ENCODE results near the gene TRIM43B.
"Not testable (repeated sequence)": the region's sequence is repeated elsewhere in the genome, so short reads cannot be mapped to it uniquely, and the experiment has no call there.

TRIM43B gene

DNA sequence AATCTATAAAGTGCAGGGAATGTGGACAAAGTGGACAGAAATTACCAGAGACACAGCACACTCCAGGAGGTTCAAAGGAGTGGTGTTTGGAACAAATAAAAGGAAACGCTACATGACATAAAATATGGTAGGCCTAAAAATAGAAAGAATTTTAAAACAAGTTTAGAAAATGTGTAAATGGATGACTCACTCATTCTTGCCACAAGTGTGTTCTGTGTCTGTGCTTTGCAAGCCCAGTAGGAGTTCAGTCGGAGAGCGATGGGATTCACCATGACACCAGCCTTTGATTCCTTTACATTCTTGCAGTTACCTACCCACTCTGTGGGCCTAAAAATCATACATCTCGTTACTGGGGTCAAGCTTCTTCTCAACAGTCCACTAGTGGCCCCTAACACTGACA, 51.2 kb downstream of the TRIM43B start:
- not testable (repeated sequence) for DNase-seq

DNA sequence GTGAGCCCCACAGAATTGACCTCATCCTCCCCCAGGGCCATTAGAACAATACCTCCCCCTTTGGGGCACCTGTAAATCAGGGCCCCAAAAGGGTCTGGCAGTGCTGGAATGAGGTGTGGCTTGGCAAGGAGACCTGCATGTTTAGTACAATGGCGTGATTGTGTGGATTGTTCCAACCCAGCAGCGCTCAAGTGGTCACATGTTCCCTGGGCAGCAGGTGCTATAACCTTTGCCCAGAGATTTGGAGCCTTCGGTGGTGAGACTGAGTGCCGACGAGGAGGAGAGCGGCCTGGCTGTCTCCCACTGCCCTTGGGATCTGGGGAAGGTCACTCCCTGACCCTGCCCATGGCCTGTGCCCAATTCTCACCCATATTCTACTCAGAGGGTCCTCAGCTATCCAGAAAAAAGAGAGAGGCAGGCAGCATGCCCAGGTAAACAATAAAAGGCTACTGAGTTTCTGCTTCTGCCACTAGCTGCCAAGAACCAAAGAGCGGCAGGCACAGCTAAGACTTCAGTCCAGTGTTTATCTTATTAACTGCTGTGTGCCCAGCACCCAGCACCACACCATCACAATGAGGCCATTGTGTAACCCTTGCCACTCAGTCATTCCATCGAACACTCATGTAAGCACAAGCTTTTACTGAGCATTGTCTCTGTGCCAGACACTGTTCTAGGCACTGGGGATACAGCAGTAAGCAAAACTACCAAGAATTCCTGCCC, 54.6 kb downstream of the TRIM43B start:
- DNase-seq, result not testable (repeated sequence)

DNA sequence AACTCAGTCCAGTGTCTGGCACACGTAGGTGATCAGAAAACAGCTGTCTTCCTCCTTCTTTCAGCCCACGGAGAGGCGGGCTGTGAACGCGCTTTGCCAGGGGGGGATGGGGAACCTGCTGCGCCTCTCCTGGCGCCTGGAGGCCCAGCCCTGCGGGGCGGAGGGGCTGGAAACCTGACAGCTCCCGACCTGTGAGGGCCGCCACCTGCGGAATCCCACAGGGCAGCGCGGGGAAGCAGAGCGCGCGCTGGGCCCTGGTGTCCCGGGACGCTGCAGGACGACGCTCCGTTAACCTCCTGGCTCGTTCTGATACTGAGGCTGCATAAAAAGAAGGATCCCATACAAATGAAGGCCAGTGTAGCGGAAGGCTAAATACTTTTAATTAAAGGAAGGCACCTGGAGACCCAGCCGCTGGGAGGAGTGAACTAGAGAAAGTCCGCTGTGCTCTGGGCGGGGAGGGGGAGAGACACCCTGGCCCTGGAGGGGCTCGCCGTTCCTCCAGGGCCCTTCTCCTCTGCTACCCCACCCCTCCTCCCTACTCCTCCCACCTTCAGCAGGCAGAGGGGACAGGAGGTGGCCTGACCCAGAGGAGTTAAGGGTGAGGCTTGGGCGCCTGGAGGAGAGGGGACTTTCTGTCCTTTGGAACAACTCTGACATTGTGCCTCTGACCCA, 57.2 kb downstream of the TRIM43B start:
- not testable (repeated sequence) for DNase-seq
